HepG2 (cell line): ENCODE results near the gene GRB2. TPM values are rescaled to one million over a fixed set of nuclear protein-coding genes. Genes with fewer than 3 reads are reported as not detected.
A peak's percentile ranks its signal among the peaks of the same experiment; 100 is the strongest.

Experiments
- ARNT2 ChIP-seq: sonication (generic); formaldehyde crosslinking; IDR thresholded peaks from 2 replicates; pipeline ENCODE4 v1.8.0; 2022; ENCODE audit warnings: mild to moderate bottlenecking, low read depth, missing genetic modification reagents, moderate library complexity
- ATF5 ChIP-seq: sonication (generic); formaldehyde crosslinking; IDR thresholded peaks from 2 replicates; pipeline ENCODE4 v1.4.0; 2020; ENCODE audit warnings: mild to moderate bottlenecking, low read depth, missing genetic modification reagents
- EEA1 ChIP-seq: sonication (generic); formaldehyde crosslinking; IDR thresholded peaks from 2 replicates; pipeline ENCODE4 v1.5.1; 2020; ENCODE audit warnings: mild to moderate bottlenecking, missing genetic modification reagents, borderline replicate concordance
- FOSL1 ChIP-seq: sonication (generic); formaldehyde crosslinking; IDR thresholded peaks from 2 replicates; pipeline ENCODE4 v1.9.0; 2021; ENCODE audit warnings: missing genetic modification reagents, borderline replicate concordance
- FOXK1 ChIP-seq: sonication (generic); formaldehyde crosslinking; IDR thresholded peaks from 2 replicates; pipeline ENCODE4 v1.4.0; 2020; ENCODE audit warnings: low read depth, missing genetic modification reagents, borderline replicate concordance
- GATA4 ChIP-seq: sonication (generic); IDR thresholded peaks from 2 replicates; pipeline ENCODE4 v1.6.1; 2016; ENCODE audit warnings: antibody characterized with exemption, low read depth, borderline replicate concordance
- HOMEZ ChIP-seq: IDR thresholded peaks from 2 replicates; pipeline ENCODE4 v1.6.1; 2016; ENCODE audit warnings: low read depth
- JUND ChIP-seq: sonication (generic); formaldehyde crosslinking; IDR thresholded peaks from 2 replicates; pipeline ENCODE4 v1.8.0; 2022; ENCODE audit warnings: mild to moderate bottlenecking, missing genetic modification reagents
- KDM6A ChIP-seq: IDR thresholded peaks from 2 replicates; pipeline ENCODE4 v1.6.1; 2016; ENCODE audit warnings: low read depth
- XRCC5 ChIP-seq: fragments of 200-400 bp; formaldehyde crosslinking; optimal IDR thresholded peaks from 2 replicates; pipeline ENCODE3; 2017; ENCODE audit warnings: mild to moderate bottlenecking, low read length
- ZNF230 ChIP-seq: sonication (generic); formaldehyde crosslinking; IDR thresholded peaks from 2 replicates; pipeline ENCODE4 v1.4.0; 2020; ENCODE audit warnings: mild to moderate bottlenecking, missing genetic modification reagents
- ZNF256 ChIP-seq: sonication (generic); formaldehyde crosslinking; conservative IDR thresholded peaks from 2 replicates; pipeline ENCODE4 v1.4.0; 2020; ENCODE audit warnings: missing genetic modification reagents
- ZNF275 ChIP-seq: sonication (generic); formaldehyde crosslinking; IDR thresholded peaks from 2 replicates; pipeline ENCODE4 v1.8.0; 2022; ENCODE audit warnings: missing genetic modification reagents, mild to moderate bottlenecking, inconsistent platforms, borderline replicate concordance
- ZNF282 ChIP-seq: fragments of 450-650 bp; IDR thresholded peaks from 2 replicates; pipeline ENCODE4 v1.6.1; 2018; ENCODE audit not compliant: partially characterized antibody
- ZNF33B ChIP-seq: sonication (generic); formaldehyde crosslinking; IDR thresholded peaks from 2 replicates; pipeline ENCODE4 v1.5.1; 2020; ENCODE audit warnings: mild to moderate bottlenecking, missing genetic modification reagents
- ZNF724P ChIP-seq: sonication (generic); formaldehyde crosslinking; IDR thresholded peaks from 2 replicates; pipeline ENCODE4 v1.8.0; 2022; ENCODE audit warnings: missing genetic modification reagents, borderline replicate concordance
- ZSCAN5A ChIP-seq: sonication (generic); formaldehyde crosslinking; IDR thresholded peaks from 2 replicates; pipeline ENCODE4 v1.8.0; 2022; ENCODE audit warnings: mild to moderate bottlenecking, missing genetic modification reagents, borderline replicate concordance
- polyA plus RNA-seq, 8 experiments: library from polyadenylated mRNA; depleted of rRNA in 3 of 8; stranded (reverse) in 7 of 8; unstranded in 1 of 8; fragments of >200 nt; fragmentation: Illumina TruSeq in 4 of 8; extraction: Trizol in 4 of 8; gene quantifications; 2 replicates each; pipeline versions ENCODE4 v1.2.1 to v1.2.3, GENCODE V29; 2011 to 2016; ENCODE audit warnings: low read depth in 4 of 8, missing spikeins in 1 of 8, mixed read lengths in 1 of 8; ENCODE audit not compliant: insufficient read depth in 1 of 8
- total RNA-seq, 5 experiments: library from RNA; depleted of rRNA; stranded (reverse); fragments of >200 nt; fragmentation: Illumina TruSeq; extraction: Trizol; gene quantifications; 2 replicates each; pipeline ENCODE4 v1.2.3, GENCODE V29; 2016; ENCODE audit warnings: low read depth in 1 of 5
- TF ChIP-seq, protein P1 (sequence below): sonication (generic); formaldehyde crosslinking; IDR thresholded peaks from 2 replicates; pipeline ENCODE4 v1.4.0; 2020; ENCODE audit warnings: missing genetic modification reagents
- TF ChIP-seq, protein P2 (sequence below): IDR thresholded peaks from 2 replicates; pipeline ENCODE4 v1.6.1; 2016; ENCODE audit warnings: low read depth, control low read depth

GRB2 gene
- total and polyA plus RNA-seq, 2 of the 13 experiments (the other 11 are each of a cell fraction or from before 2014, with no cell fraction given): 84.6 to 92.3 TPM

- TF ChIP-seq, protein P1, sequence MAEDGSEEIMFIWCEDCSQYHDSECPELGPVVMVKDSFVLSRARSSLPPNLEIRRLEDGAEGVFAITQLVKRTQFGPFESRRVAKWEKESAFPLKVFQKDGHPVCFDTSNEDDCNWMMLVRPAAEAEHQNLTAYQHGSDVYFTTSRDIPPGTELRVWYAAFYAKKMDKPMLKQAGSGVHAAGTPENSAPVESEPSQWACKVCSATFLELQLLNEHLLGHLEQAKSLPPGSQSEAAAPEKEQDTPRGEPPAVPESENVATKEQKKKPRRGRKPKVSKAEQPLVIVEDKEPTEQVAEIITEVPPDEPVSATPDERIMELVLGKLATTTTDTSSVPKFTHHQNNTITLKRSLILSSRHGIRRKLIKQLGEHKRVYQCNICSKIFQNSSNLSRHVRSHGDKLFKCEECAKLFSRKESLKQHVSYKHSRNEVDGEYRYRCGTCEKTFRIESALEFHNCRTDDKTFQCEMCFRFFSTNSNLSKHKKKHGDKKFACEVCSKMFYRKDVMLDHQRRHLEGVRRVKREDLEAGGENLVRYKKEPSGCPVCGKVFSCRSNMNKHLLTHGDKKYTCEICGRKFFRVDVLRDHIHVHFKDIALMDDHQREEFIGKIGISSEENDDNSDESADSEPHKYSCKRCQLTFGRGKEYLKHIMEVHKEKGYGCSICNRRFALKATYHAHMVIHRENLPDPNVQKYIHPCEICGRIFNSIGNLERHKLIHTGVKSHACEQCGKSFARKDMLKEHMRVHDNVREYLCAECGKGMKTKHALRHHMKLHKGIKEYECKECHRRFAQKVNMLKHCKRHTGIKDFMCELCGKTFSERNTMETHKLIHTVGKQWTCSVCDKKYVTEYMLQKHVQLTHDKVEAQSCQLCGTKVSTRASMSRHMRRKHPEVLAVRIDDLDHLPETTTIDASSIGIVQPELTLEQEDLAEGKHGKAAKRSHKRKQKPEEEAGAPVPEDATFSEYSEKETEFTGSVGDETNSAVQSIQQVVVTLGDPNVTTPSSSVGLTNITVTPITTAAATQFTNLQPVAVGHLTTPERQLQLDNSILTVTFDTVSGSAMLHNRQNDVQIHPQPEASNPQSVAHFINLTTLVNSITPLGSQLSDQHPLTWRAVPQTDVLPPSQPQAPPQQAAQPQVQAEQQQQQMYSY: no peak
- TF ChIP-seq ZSCAN5A (no peak), GATA4 (no peak; the same call in 1 of the 2 replicates), ZNF256 (CRISPR knock-in tag) (no peak), HOMEZ (CRISPR knock-in tag) (no peak), ZNF275 (no peak), ZNF282 (no peak), ZNF230 (CRISPR knock-in tag) (no peak), XRCC5 (no peak), ZNF33B (CRISPR knock-in tag) (0 out of 2 replicates have a peak, but pooled peaks have one; percentile 31), FOXK1 (CRISPR knock-in tag) (no peak), ATF5 (CRISPR knock-in tag) (no peak), EEA1 (CRISPR knock-in tag) (no peak), KDM6A (CRISPR knock-in tag) (peak; percentile 67; the same call in 1 of the 2 replicates), JUND (CRISPR knock-in tag) (no peak), ARNT2 (CRISPR knock-in tag) (no peak), FOSL1 (CRISPR knock-in tag) (no peak), ZNF724P (CRISPR knock-in tag) (no peak)
- TF ChIP-seq, protein P2, sequence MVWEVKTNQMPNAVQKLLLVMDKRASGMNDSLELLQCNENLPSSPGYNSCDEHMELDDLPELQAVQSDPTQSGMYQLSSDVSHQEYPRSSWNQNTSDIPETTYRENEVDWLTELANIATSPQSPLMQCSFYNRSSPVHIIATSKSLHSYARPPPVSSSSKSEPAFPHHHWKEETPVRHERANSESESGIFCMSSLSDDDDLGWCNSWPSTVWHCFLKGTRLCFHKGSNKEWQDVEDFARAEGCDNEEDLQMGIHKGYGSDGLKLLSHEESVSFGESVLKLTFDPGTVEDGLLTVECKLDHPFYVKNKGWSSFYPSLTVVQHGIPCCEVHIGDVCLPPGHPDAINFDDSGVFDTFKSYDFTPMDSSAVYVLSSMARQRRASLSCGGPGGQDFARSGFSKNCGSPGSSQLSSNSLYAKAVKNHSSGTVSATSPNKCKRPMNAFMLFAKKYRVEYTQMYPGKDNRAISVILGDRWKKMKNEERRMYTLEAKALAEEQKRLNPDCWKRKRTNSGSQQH: no peak
Observed at GRCh38 chr17:75430159-75430974, 24.9 kb upstream of the GRB2 start (continued).
